K562 (cell line): ENCODE measurements around the gene TIMP2. TPM values are rescaled to one million over a fixed set of nuclear protein-coding genes. Genes with fewer than 3 reads are reported as not detected.

Source experiments
- FOXK2 ChIP-seq, 2 experiments: fragments of 450-650 bp; IDR thresholded peaks in 1 of 2; conservative IDR thresholded peaks in 1 of 2; 2 replicates each; pipeline ENCODE4 v1.6.1; 2016; ENCODE audit warnings: low read depth in 2 of 2, mild to moderate bottlenecking in 1 of 2
- HNRNPH1 ChIP-seq: fragments of 200-400 bp; formaldehyde crosslinking; optimal IDR thresholded peaks from 2 replicates; pipeline ENCODE3; 2017; ENCODE audit warnings: low read depth, mild to moderate bottlenecking, low read length, moderate library complexity
- MTA3 ChIP-seq: fragments of 450-650 bp; formaldehyde crosslinking; IDR thresholded peaks from 2 replicates; pipeline ENCODE4 v1.6.1; 2017; ENCODE audit warnings: mild to moderate bottlenecking, borderline replicate concordance
- RAD21 ChIP-seq, 2 experiments: fragments of 250-450 bp in 1 of 2; fragments of 450-650 bp in 1 of 2; sonication (Bioruptor Pico) in 1 of 2; formaldehyde crosslinking in 1 of 2; IDR thresholded peaks in 1 of 2; conservative IDR thresholded peaks in 1 of 2; 2 replicates each; pipeline versions ENCODE4 v1.4.0 to v1.8.0; 2020 to 2022; ENCODE audit warnings: mild to moderate bottlenecking in 2 of 2, moderate library complexity in 1 of 2
- RB1 ChIP-seq: fragments of 450-650 bp; IDR thresholded peaks from 2 replicates; pipeline ENCODE4 v1.6.1; 2017; ENCODE audit warnings: low read depth, mild to moderate bottlenecking
- SMAD1 ChIP-seq: fragments of 150-350 bp; IDR thresholded peaks from 2 replicates; pipeline ENCODE4 v1.6.1; 2014; ENCODE audit warnings: low read length, low read depth; ENCODE audit not compliant: partially characterized antibody
- STAG1 ChIP-seq: sonication (generic); formaldehyde crosslinking; IDR thresholded peaks from 2 replicates; pipeline ENCODE4 v1.5.0; 2020; ENCODE audit warnings: missing genetic modification reagents, borderline replicate concordance
- YY1 ChIP-seq, 3 experiments: IDR thresholded peaks; 2 replicates each; pipeline ENCODE4 v1.6.1; 2011; ENCODE audit warnings: low read length in 2 of 3, mild to moderate bottlenecking in 2 of 3, moderate library complexity in 2 of 3, borderline replicate concordance in 1 of 3, control low read depth in 1 of 3, low read depth in 1 of 3; ENCODE audit not compliant: insufficient read depth in 3 of 3, insufficient replicate concordance in 2 of 3, control insufficient read depth in 1 of 3, insufficient read length in 1 of 3; ENCODE audit errors: extremely low read depth in 1 of 3
- ZNF12 ChIP-seq: sonication (generic); formaldehyde crosslinking; IDR thresholded peaks from 2 replicates; pipeline ENCODE4 v1.4.0; 2020; ENCODE audit warnings: mild to moderate bottlenecking, missing genetic modification reagents
- polyA plus RNA-seq, 8 experiments: library from polyadenylated mRNA; depleted of rRNA in 4 of 8; stranded (reverse) in 5 of 8; unstranded in 3 of 8; fragments of >200 nt; fragmentation: Nextera tagmentation in 2 of 8; fragmentation: Illumina TruSeq in 1 of 8; extraction: Ambion mirVana in 2 of 8; extraction: Trizol in 1 of 8; gene quantifications; 2 replicates each; pipeline versions ENCODE4 v1.2.1 to v1.2.3, GENCODE V29; 2011 to 2014; ENCODE audit warnings: inconsistent platforms in 1 of 8, missing spikeins in 1 of 8
- total RNA-seq, 7 experiments: library from RNA; depleted of rRNA in 6 of 7; stranded (reverse); fragments of >200 nt in 6 of 7; fragmentation: Illumina TruSeq in 2 of 7; extraction: Trizol in 2 of 7; gene quantifications; 2 replicates each; pipeline versions ENCODE4 v1.2.1 to v1.2.3, GENCODE V29; 2011 to 2021; ENCODE audit warnings: low replicate concordance in 1 of 7
- TF ChIP-seq, protein P1 (sequence below), 2 experiments: fragments of 450-650 bp; formaldehyde crosslinking in 1 of 2; IDR thresholded peaks; 2 replicates each; pipeline versions ENCODE4 v1.4.0 to v1.6.1; 2014 to 2020; ENCODE audit warnings: mild to moderate bottlenecking in 2 of 2, borderline replicate concordance in 1 of 2, low read depth in 1 of 2
- TF ChIP-seq, protein P2 (sequence below): IDR thresholded peaks from 2 replicates; pipeline ENCODE4 v1.6.1; 2016; ENCODE audit warnings: missing genetic modification characterization, missing compliant biosample characterization
- TF ChIP-seq, protein P3 (sequence below), 3 experiments: IDR thresholded peaks in 2 of 3; conservative IDR thresholded peaks in 1 of 3; 2 replicates each; pipeline ENCODE4 v1.5.1; 2011 to 2012; ENCODE audit warnings: low read length in 3 of 3, mild to moderate bottlenecking in 3 of 3, control low read depth in 2 of 3, improper control_type of control experiment in 1 of 3, inconsistent platforms in 1 of 3, low read depth in 1 of 3, mixed read lengths in 1 of 3, moderate library complexity in 1 of 3; ENCODE audit not compliant: insufficient read depth in 2 of 3

TIMP2 gene
- total and polyA plus RNA-seq, 9 of the 15 experiments (the other 6 are each of a cell fraction or from before 2014, with no cell fraction given) = 0.55 TPM; not detected in 8

DNA sequence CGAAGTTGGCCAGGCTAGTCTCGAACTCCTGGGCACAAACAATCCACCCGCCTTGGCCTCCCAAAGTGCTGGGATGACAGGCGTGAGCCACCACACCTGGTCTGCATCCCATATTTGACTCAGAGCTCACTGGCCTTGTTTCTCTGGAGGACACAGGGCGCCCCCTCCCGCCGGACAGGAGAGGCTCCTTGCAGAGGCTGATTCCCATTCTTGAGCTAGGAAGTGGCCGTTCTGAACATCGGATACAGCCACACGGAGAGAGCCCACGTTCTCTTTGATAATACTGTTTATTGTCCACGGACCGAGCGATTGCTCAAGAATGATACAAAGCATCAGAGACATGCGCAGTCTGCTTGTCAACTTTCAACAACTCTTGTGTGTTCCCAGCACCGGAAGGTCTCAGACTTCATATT is 72.5 kb downstream of the TIMP2 start (continued):
- TF ChIP-seq, protein P1, sequence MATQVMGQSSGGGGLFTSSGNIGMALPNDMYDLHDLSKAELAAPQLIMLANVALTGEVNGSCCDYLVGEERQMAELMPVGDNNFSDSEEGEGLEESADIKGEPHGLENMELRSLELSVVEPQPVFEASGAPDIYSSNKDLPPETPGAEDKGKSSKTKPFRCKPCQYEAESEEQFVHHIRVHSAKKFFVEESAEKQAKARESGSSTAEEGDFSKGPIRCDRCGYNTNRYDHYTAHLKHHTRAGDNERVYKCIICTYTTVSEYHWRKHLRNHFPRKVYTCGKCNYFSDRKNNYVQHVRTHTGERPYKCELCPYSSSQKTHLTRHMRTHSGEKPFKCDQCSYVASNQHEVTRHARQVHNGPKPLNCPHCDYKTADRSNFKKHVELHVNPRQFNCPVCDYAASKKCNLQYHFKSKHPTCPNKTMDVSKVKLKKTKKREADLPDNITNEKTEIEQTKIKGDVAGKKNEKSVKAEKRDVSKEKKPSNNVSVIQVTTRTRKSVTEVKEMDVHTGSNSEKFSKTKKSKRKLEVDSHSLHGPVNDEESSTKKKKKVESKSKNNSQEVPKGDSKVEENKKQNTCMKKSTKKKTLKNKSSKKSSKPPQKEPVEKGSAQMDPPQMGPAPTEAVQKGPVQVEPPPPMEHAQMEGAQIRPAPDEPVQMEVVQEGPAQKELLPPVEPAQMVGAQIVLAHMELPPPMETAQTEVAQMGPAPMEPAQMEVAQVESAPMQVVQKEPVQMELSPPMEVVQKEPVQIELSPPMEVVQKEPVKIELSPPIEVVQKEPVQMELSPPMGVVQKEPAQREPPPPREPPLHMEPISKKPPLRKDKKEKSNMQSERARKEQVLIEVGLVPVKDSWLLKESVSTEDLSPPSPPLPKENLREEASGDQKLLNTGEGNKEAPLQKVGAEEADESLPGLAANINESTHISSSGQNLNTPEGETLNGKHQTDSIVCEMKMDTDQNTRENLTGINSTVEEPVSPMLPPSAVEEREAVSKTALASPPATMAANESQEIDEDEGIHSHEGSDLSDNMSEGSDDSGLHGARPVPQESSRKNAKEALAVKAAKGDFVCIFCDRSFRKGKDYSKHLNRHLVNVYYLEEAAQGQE (IDR thresholded peaks at IDR 0.05; ENCODE audit: borderline replicate concordance) = peak; percentile 46; the same call in 1 of the 2 replicates
- TF ChIP-seq, protein P1 (CRISPR knock-in tag; IDR thresholded peaks at IDR 0.05; ENCODE audit: low read depth) = no peak
- TF ChIP-seq SMAD1 = no peak
- peak; percentile 62; the same call in 1 of the 2 replicates for TF ChIP-seq ZNF12 (CRISPR knock-in tag)
- TF ChIP-seq STAG1 = peak; percentile 26; the same call in 1 of the 2 replicates
- TF ChIP-seq RB1 = peak; percentile 59; the same call in 1 of the 2 replicates
- 0 out of 4 replicates have a peak, but pooled peaks of 1 of the 2 experiments have one; percentile 25 for TF ChIP-seq FOXK2 (conservative IDR thresholded peaks at IDR 0.05 in 1 of 2, IDR thresholded peaks at IDR 0.05 in 1 of 2; ENCODE audit: low read depth in 2 of 2)
- TF ChIP-seq HNRNPH1 = no peak
- TF ChIP-seq YY1 (IDR thresholded peaks at IDR 0.05; ENCODE audit: borderline replicate concordance in 1 of 3, control insufficient read depth in 1 of 3, extremely low read depth in 1 of 3, insufficient read depth in 3 of 3, insufficient read length in 1 of 3, insufficient replicate concordance in 2 of 3, low read depth in 1 of 3, low read length in 2 of 3) = peak in 1 of 3 experiments; percentile 12
- 0 out of 2 replicates have a peak, but pooled peaks have one; percentile 48 for TF ChIP-seq MTA3
- TF ChIP-seq RAD21 (CRISPR knock-in tag; conservative IDR thresholded peaks at IDR 0.05 in 1 of 2, IDR thresholded peaks at IDR 0.05 in 1 of 2) = peak; percentile 52 to 82
- TF ChIP-seq, protein P2, sequence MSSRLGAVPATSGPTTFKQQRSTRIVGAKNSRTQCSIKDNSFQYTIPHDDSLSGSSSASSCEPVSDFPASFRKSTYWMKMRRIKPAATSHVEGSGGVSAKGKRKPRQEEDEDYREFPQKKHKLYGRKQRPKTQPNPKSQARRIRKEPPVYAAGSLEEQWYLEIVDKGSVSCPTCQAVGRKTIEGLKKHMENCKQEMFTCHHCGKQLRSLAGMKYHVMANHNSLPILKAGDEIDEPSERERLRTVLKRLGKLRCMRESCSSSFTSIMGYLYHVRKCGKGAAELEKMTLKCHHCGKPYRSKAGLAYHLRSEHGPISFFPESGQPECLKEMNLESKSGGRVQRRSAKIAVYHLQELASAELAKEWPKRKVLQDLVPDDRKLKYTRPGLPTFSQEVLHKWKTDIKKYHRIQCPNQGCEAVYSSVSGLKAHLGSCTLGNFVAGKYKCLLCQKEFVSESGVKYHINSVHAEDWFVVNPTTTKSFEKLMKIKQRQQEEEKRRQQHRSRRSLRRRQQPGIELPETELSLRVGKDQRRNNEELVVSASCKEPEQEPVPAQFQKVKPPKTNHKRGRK (tag) = 0 out of 2 replicates have a peak, but pooled peaks have one; percentile 1
- TF ChIP-seq, protein P3, sequence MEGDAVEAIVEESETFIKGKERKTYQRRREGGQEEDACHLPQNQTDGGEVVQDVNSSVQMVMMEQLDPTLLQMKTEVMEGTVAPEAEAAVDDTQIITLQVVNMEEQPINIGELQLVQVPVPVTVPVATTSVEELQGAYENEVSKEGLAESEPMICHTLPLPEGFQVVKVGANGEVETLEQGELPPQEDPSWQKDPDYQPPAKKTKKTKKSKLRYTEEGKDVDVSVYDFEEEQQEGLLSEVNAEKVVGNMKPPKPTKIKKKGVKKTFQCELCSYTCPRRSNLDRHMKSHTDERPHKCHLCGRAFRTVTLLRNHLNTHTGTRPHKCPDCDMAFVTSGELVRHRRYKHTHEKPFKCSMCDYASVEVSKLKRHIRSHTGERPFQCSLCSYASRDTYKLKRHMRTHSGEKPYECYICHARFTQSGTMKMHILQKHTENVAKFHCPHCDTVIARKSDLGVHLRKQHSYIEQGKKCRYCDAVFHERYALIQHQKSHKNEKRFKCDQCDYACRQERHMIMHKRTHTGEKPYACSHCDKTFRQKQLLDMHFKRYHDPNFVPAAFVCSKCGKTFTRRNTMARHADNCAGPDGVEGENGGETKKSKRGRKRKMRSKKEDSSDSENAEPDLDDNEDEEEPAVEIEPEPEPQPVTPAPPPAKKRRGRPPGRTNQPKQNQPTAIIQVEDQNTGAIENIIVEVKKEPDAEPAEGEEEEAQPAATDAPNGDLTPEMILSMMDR (IDR thresholded peaks at IDR 0.05 in 2 of 3, conservative IDR thresholded peaks at IDR 0.05 in 1 of 3; ENCODE audit: insufficient read depth in 2 of 3, low read depth in 1 of 3, low read length in 3 of 3) = peak; percentile 75 to 83 (median 76)
